CD8-positive, alpha-beta memory T cell (primary cell): Measurements from ENCODE around the gene GNG8. TPM values are rescaled to one million over a fixed set of nuclear protein-coding genes. Genes with fewer than 3 reads are reported as not detected.

Experiments used
- CTCF ChIA-PET: fragments of 350-600 bp; sonication (Branson Sonifier 250); formaldehyde crosslinking; loops from one replicate; lab custom pipeline; 2021; ENCODE audit warnings: antibody characterized with exemption; lab: Charles Lee
- POLR2A ChIA-PET: fragments of 350-600 bp; sonication (Branson Sonifier 250); formaldehyde crosslinking; loops from one replicate; lab custom pipeline; 2021; ENCODE audit warnings: antibody characterized with exemption; lab: Charles Lee
- DNase-seq, 5 donors: peaks; one replicate each; pipeline versions ENCODE4 v3.0.0 to v3.0.0-alpha.2; 2020 to 2022; ENCODE audit warnings: mixed read lengths in 1 of 5
- H3K27ac ChIP-seq: one replicate; pipeline ENCODE4 v1.7.0; 2013; ENCODE audit warnings: low read depth, mild to moderate bottlenecking, low read length, moderate library complexity
- H3K27me3 ChIP-seq: 2 replicates; pipeline ENCODE4 v1.7.0; 2013; ENCODE audit warnings: low read length, mild to moderate bottlenecking; ENCODE audit not compliant: insufficient read depth, poor library complexity, severe bottlenecking
- H3K36me3 ChIP-seq: 2 replicates; pipeline ENCODE4 v1.7.0; 2013; ENCODE audit warnings: mild to moderate bottlenecking, low read length, moderate library complexity; ENCODE audit not compliant: insufficient read depth
- H3K4me1 ChIP-seq: 2 replicates; pipeline ENCODE4 v1.7.0; 2013; ENCODE audit warnings: mild to moderate bottlenecking, low read length, moderate library complexity; ENCODE audit not compliant: insufficient read depth
- H3K4me3 ChIP-seq: 2 replicates; pipeline ENCODE4 v1.7.0; 2013; ENCODE audit warnings: mild to moderate bottlenecking, low read length
- H3K9me3 ChIP-seq: 2 replicates; pipeline ENCODE4 v1.7.0; 2013; ENCODE audit warnings: mild to moderate bottlenecking, low read length
- H3K27ac Mint-ChIP-seq, 8 donors: one replicate each; pipeline ENCODE4 v1.8.0; 2020 to 2021; ENCODE audit warnings: mixed read lengths in 8 of 8, mild to moderate bottlenecking in 6 of 8, inconsistent platforms in 3 of 8, moderate library complexity in 3 of 8
- H3K27me3 Mint-ChIP-seq, 2 donors: one replicate each; pipeline ENCODE4 v1.8.0; 2020 to 2021; ENCODE audit warnings: mixed read lengths in 2 of 2, mild to moderate bottlenecking in 1 of 2, moderate library complexity in 1 of 2
- H3K36me3 Mint-ChIP-seq, 3 donors: one replicate each; pipeline ENCODE4 v1.8.0; 2020 to 2021; ENCODE audit warnings: mixed read lengths in 3 of 3, inconsistent platforms in 1 of 3, mild to moderate bottlenecking in 1 of 3
- H3K4me1 Mint-ChIP-seq, 3 donors: one replicate each; pipeline ENCODE4 v1.8.0; 2020 to 2021; ENCODE audit warnings: mixed read lengths in 3 of 3, inconsistent platforms in 1 of 3, mild to moderate bottlenecking in 1 of 3
- H3K4me3 Mint-ChIP-seq, 7 donors: one replicate each; pipeline ENCODE4 v1.8.0; 2020 to 2021; ENCODE audit warnings: mixed read lengths in 7 of 7, mild to moderate bottlenecking in 6 of 7, moderate library complexity in 4 of 7, inconsistent platforms in 2 of 7
- H3K9me3 Mint-ChIP-seq, 5 donors: one replicate each; pipeline ENCODE4 v1.8.0; 2020 to 2022; ENCODE audit warnings: mixed read lengths in 5 of 5, mild to moderate bottlenecking in 3 of 5, moderate library complexity in 2 of 5, inconsistent platforms in 1 of 5
- polyA plus RNA-seq: library from polyadenylated mRNA; unstranded; fragments of 300-500 nt; fragmentation: Illumina TruSeq; gene quantifications from one replicate; pipeline ENCODE4 v1.2.3, GENCODE V29; 2021
- total RNA-seq, 2 experiments: library from RNA; stranded (reverse); gene quantifications; one replicate each; pipeline ENCODE4 v1.2.3, GENCODE V29; 2021

Gene GNG8
- total and polyA plus RNA-seq, 3 experiments from 2014 or later, result 9.0 TPM; not detected in 1

GRCh38 chr19:46603752-46604231, 32.2 kb downstream of the GNG8 start:
- Histone ChIP-seq H3K27me3 (no peaks in the 10 kb centered on the region), H3K4me1 (peaks cover 26% of the 10 kb centered on the region), H3K36me3 (peaks cover 35% of the 10 kb centered on the region), H3K9me3 (no peaks in the 10 kb centered on the region), H3K27ac (no peak overlapping the region), H3K4me3 (no peak overlapping the region)
- no peak for DNase-seq
- Mint-ChIP-seq H3K9me3 (peaks cover 0 to 5% (median 2%) of the 10 kb centered on the region in 5 donors), H3K4me3 (peak overlapping the region; percentile 94 to 100 (median 99)), H3K4me1 (peaks cover 37 to 48% (median 48%) of the 10 kb centered on the region in 3 donors), H3K27me3 (peaks cover 0 to 7% of the 10 kb centered on the region in 2 donors), H3K27ac (peak overlapping the region in 7 of 8 donors; percentile 92 to 100 (median 96)), H3K36me3 (peaks cover 6 to 51% (median 11%) of the 10 kb centered on the region in 3 donors)
- ChIA-PET CTCF (interaction anchor here (2.1 to 4.3 kb wide), 2 partner anchors 8 to 10 kb away, joined by 5 to 64 read pairs; no protein-coding TSS in a partner anchor), POLR2A (interaction anchor here (4.2 kb wide), 1 partner anchor 7 kb away, joined by 52 read pairs; no protein-coding TSS in a partner anchor)

GRCh38 chr19:46603195-46603637, 32.8 kb downstream of the GNG8 start:
- CTCF ChIA-PET, result interaction anchor here (4.3 kb wide), 1 partner anchor 9 kb away, joined by 64 read pairs; no protein-coding TSS in a partner anchor
- H3K27me3 Mint-ChIP-seq, result peaks cover 0 to 7% of the 10 kb centered on the region in 2 donors
- peaks cover 26% of the 10 kb centered on the region for H3K4me1 ChIP-seq
- peaks cover 2 to 10% (median 8%) of the 10 kb centered on the region in 5 donors for H3K9me3 Mint-ChIP-seq
- peaks cover 29% of the 10 kb centered on the region for H3K36me3 ChIP-seq
- peaks cover 36 to 48% (median 48%) of the 10 kb centered on the region in 3 donors for H3K4me1 Mint-ChIP-seq
- H3K9me3 ChIP-seq, result no peaks in the 10 kb centered on the region
- peak overlapping the region; percentile 92 to 100 (median 96) for H3K27ac Mint-ChIP-seq
- peak overlapping the region; percentile 90 for H3K27ac ChIP-seq
- no peak for DNase-seq
- peak overlapping the region; percentile 99 for H3K4me3 ChIP-seq
- peak overlapping the region; percentile 94 to 100 (median 99) for H3K4me3 Mint-ChIP-seq
- H3K36me3 Mint-ChIP-seq, result peaks cover 11 to 46% (median 13%) of the 10 kb centered on the region in 3 donors
- POLR2A ChIA-PET, result interaction anchor here (0.7 to 4.2 kb wide), 2 partner anchors 8 to 198 kb away, joined by 3 to 52 read pairs; no protein-coding TSS in a partner anchor
- no peaks in the 10 kb centered on the region for H3K27me3 ChIP-seq

- peak in 3 of 5 donors; percentile 12 to 26 (median 15) for DNase-seq
- peak overlapping the region; percentile 99 for H3K4me3 ChIP-seq
- ChIA-PET POLR2A (interaction anchor here (0.6 to 4.2 kb wide), 4 partner anchors 8 to 197 kb away, joined by 3 to 52 read pairs (median 11); partner anchors contain the start of gene DACT3), CTCF (interaction anchor here (1.9 to 4.3 kb wide), 2 partner anchors 10 to 59 kb away, joined by 7 to 64 read pairs; partner anchors contain the start of gene DACT3)
- no peaks in the 10 kb centered on the region for H3K27me3 ChIP-seq
- Mint-ChIP-seq H3K4me3 (peak overlapping the region; percentile 94 to 100 (median 99)), H3K36me3 (peaks cover 10 to 40% (median 11%) of the 10 kb centered on the region in 3 donors), H3K4me1 (peaks cover 33 to 48% (median 42%) of the 10 kb centered on the region in 3 donors), H3K27me3 (peaks cover 0 to 7% of the 10 kb centered on the region in 2 donors), H3K27ac (peak overlapping the region; percentile 92 to 100 (median 96)), H3K9me3 (peaks cover 2 to 14% (median 11%) of the 10 kb centered on the region in 5 donors)
- peak overlapping the region; percentile 90 for H3K27ac ChIP-seq
- H3K9me3 ChIP-seq, result no peaks in the 10 kb centered on the region
- peaks cover 23% of the 10 kb centered on the region for H3K36me3 ChIP-seq
- H3K4me1 ChIP-seq, result peaks cover 26% of the 10 kb centered on the region
Observed at GRCh38 chr19:46602392-46603194, 33.4 kb downstream of the GNG8 start.

- ChIA-PET POLR2A (interaction anchor here (0.6 to 4.2 kb wide), 9 partner anchors 9 to 884 kb away, joined by 3 to 52 read pairs (median 4); partner anchors contain the start of genes CCDC9 and DACT3), CTCF (interaction anchor here (1.0 to 4.3 kb wide), 5 partner anchors 11 to 1123 kb away, joined by 3 to 64 read pairs (median 3); partner anchors contain the start of genes DACT3 and KPTN)
- Histone ChIP-seq H3K27me3 (no peaks in the 10 kb centered on the region), H3K9me3 (no peaks in the 10 kb centered on the region), H3K4me3 (peak within 1 kb of the TSS; percentile 99), H3K36me3 (peaks cover 15% of the 10 kb centered on the region), H3K4me1 (peaks cover 26% of the 10 kb centered on the region), H3K27ac (peak within 1 kb of the TSS; percentile 100)
- Mint-ChIP-seq H3K36me3 (peaks cover 10 to 30% (median 11%) of the 10 kb centered on the region in 3 donors), H3K9me3 (peaks cover 2 to 14% (median 11%) of the 10 kb centered on the region in 5 donors), H3K27ac (peak within 1 kb of the TSS; percentile 100), H3K27me3 (peaks cover 0 to 7% of the 10 kb centered on the region in 2 donors), H3K4me1 (peaks cover 33 to 48% (median 41%) of the 10 kb centered on the region in 3 donors), H3K4me3 (peak within 1 kb of the TSS; percentile 94 to 100 (median 99))
- DNase-seq, result no peak
Observed at GRCh38 chr19:46601318-46602224, 34.4 kb downstream of the GNG8 start, which contains the start of gene CALM3. Gene CALM3, plus strand, starts transcription at chr19:46601330. Its CDS starts 105 bp downstream, at chr19:46601435.

GRCh38 chr19:46600384-46601317, 35.4 kb downstream of the GNG8 start:
- Mint-ChIP-seq H3K27me3 (peaks cover 0 to 7% of the 10 kb centered on the region in 2 donors), H3K9me3 (peaks cover 2 to 14% (median 11%) of the 10 kb centered on the region in 5 donors), H3K4me3 (peak overlapping the region; percentile 94 to 100 (median 99)), H3K4me1 (peaks cover 28 to 46% (median 36%) of the 10 kb centered on the region in 3 donors), H3K36me3 (peaks cover 5 to 22% (median 11%) of the 10 kb centered on the region in 3 donors), H3K27ac (peak overlapping the region; percentile 100)
- Histone ChIP-seq H3K27ac (peak overlapping the region; percentile 100), H3K4me1 (peaks cover 26% of the 10 kb centered on the region), H3K4me3 (peak overlapping the region; percentile 88), H3K9me3 (no peaks in the 10 kb centered on the region), H3K36me3 (peaks cover 5% of the 10 kb centered on the region), H3K27me3 (no peaks in the 10 kb centered on the region)
- DNase-seq, result peak; percentile 91 to 98 (median 97)
- ChIA-PET POLR2A (interaction anchor here (0.5 to 4.2 kb wide), 17 partner anchors 10 to 1191 kb away, joined by 3 to 52 read pairs (median 3); partner anchors contain the start of genes CCDC9, DACT3 and ZC3H4), CTCF (interaction anchor here (0.6 to 4.3 kb wide), 6 partner anchors 12 to 1122 kb away, joined by 3 to 64 read pairs (median 3); partner anchors contain the start of genes DACT3 and KPTN)

GRCh38 chr19:46599716-46600373, 36.2 kb downstream of the GNG8 start:
- Histone ChIP-seq H3K36me3 (no peaks in the 10 kb centered on the region), H3K4me3 (peak overlapping the region; percentile 88), H3K4me1 (peaks cover 26% of the 10 kb centered on the region), H3K9me3 (no peaks in the 10 kb centered on the region), H3K27me3 (no peaks in the 10 kb centered on the region), H3K27ac (peak overlapping the region; percentile 100)
- CTCF ChIA-PET, result interaction anchor here (0.6 to 4.3 kb wide), 3 partner anchors 12 to 884 kb away, joined by 3 to 64 read pairs (median 3); partner anchors contain the start of gene KPTN
- Mint-ChIP-seq H3K27me3 (peaks cover 0 to 7% of the 10 kb centered on the region in 2 donors), H3K4me1 (peaks cover 27 to 44% (median 36%) of the 10 kb centered on the region in 3 donors), H3K9me3 (peaks cover 2 to 14% (median 11%) of the 10 kb centered on the region in 5 donors), H3K27ac (peak overlapping the region; percentile 100), H3K4me3 (peak overlapping the region; percentile 94 to 100 (median 99)), H3K36me3 (peaks cover 7 to 14% (median 11%) of the 10 kb centered on the region in 3 donors)
- POLR2A ChIA-PET, result interaction anchor here (0.5 to 4.2 kb wide), 11 partner anchors 11 to 1190 kb away, joined by 3 to 52 read pairs (median 4); partner anchors contain the start of genes CCDC9, DACT3 and ZC3H4
- no peak for DNase-seq
